K562 (cell line): ENCODE data around the gene HOXA13. TPM values are rescaled to one million over a fixed set of nuclear protein-coding genes. Genes with fewer than 3 reads are reported as not detected.

Source experiments
- ATAC-seq: fragments of 200-7000 bp; cut with Tn5 transposase; 3 replicates; pipeline ENCODE4 v1.9.1; 2020; ENCODE audit warnings: moderate library complexity
- BruUV-seq: library from RNA; stranded (reverse); fragments of 400-500 nt; replicated peaks from 2 replicates; lab custom pipeline; 2021; lab: Mats Ljungman, UMichigan
- CTCF ChIA-PET: fragments of 300-600 bp; formaldehyde crosslinking; extraction: SDS; loops from one replicate; lab custom pipeline; 2021; ENCODE audit warnings: low intra/inter-chr PET ratio; lab: Yijun Ruan, JAX
- POLR2A ChIA-PET: fragments of 300-600, 350-650 bp; sonication (Branson Sonifier 250); formaldehyde crosslinking; extraction: SDS; loops from one replicate; lab custom pipeline; 2021; ENCODE audit warnings: antibody characterized with exemption, inconsistent platforms; lab: Yijun Ruan, JAX
- DNase-seq, 4 experiments: peaks; one replicate each; pipeline versions ENCODE4 v3.0.0 to v3.0.0-alpha.2; 2011 to 2018; ENCODE audit warnings: low spot score in 3 of 4, mixed read lengths in 3 of 4; ENCODE audit errors: extremely low read depth in 1 of 4
- FAIRE-seq: peaks from 2 replicates; lab custom pipeline; 2011; peaks lifted over from hg19 to GRCh38; lab: Jason Lieb, UNC
- H2AFZ ChIP-seq: 2 replicates; pipeline ENCODE4 v1.6.0; 2011; ENCODE audit warnings: low read depth, low read length, control low read depth, inconsistent platforms
- H3K27ac ChIP-seq: fragments of 200-600 bp; 3 replicates; pipeline ENCODE4 v1.8.0; 2011; ENCODE audit warnings: low read depth, mild to moderate bottlenecking, control low read depth, inconsistent platforms, low read length, moderate library complexity, mixed read lengths; ENCODE audit errors: extremely low read depth
- H3K27me3 ChIP-seq, 2 experiments: fragments of 300-600 bp in 1 of 2; 2 replicates in 1 of 2; 3 replicates in 1 of 2; pipeline versions ENCODE4 v1.6.0 to v1.8.0; 2011; ENCODE audit warnings: inconsistent platforms in 2 of 2, low read length in 2 of 2, mild to moderate bottlenecking in 1 of 2, mixed read lengths in 1 of 2, moderate library complexity in 1 of 2; ENCODE audit not compliant: control insufficient read depth in 2 of 2, insufficient read depth in 2 of 2
- H3K36me3 ChIP-seq: fragments of 300-600 bp; 3 replicates; pipeline ENCODE4 v1.8.0; 2011; ENCODE audit warnings: mild to moderate bottlenecking, low read length, inconsistent platforms; ENCODE audit not compliant: control insufficient read depth, insufficient read depth
- H3K4me1 ChIP-seq, 2 experiments: fragments of 200-600 bp in 1 of 2; replicated peaks in 1 of 2; 2 replicates in 1 of 2; 3 replicates in 1 of 2; pipeline versions ENCODE4 v1.5.1 to v1.8.0; 2011; ENCODE audit warnings: inconsistent platforms in 2 of 2, low read length in 2 of 2, mild to moderate bottlenecking in 1 of 2, mixed read lengths in 1 of 2, moderate library complexity in 1 of 2; ENCODE audit not compliant: control insufficient read depth in 2 of 2, insufficient read depth in 2 of 2
- H3K4me2 ChIP-seq: 2 replicates; pipeline ENCODE4 v1.6.1; 2011; ENCODE audit warnings: low read length, control low read depth, inconsistent platforms, mixed read lengths; ENCODE audit not compliant: insufficient read depth
- H3K4me3 ChIP-seq: fragments of 200-600 bp; sonication (generic), shearing (Covaris generic); 2 replicates; pipeline ENCODE4 v1.5.1; 2016; ENCODE audit warnings: control low read depth, inconsistent platforms
- H3K79me2 ChIP-seq: fragments of 200-600 bp; 3 replicates; pipeline ENCODE4 v1.8.0; 2011; ENCODE audit warnings: low read length, inconsistent platforms; ENCODE audit not compliant: control insufficient read depth, insufficient read depth
- H3K9ac ChIP-seq, 2 experiments: 2 replicates each; pipeline versions ENCODE4 v1.6.0 to v1.6.1; 2011; ENCODE audit warnings: low read depth in 2 of 2, low read length in 2 of 2, control low read depth in 1 of 2, inconsistent platforms in 1 of 2, mild to moderate bottlenecking in 1 of 2, mixed read lengths in 1 of 2; ENCODE audit not compliant: insufficient read depth in 1 of 2
- H3K9me1 ChIP-seq: one replicate; pipeline ENCODE4 v1.6.0; 2011; ENCODE audit warnings: inconsistent platforms, mild to moderate bottlenecking, low read length, moderate library complexity; ENCODE audit not compliant: control insufficient read depth, insufficient read depth
- H3K9me3 ChIP-seq: replicated peaks from 2 replicates; pipeline ENCODE4 v1.5.1; 2011; ENCODE audit warnings: low read depth, low read length, inconsistent platforms; ENCODE audit not compliant: control insufficient read depth, insufficient read depth
- H4K20me1 ChIP-seq: replicated peaks from 2 replicates; pipeline ENCODE4 v1.6.1; 2011; ENCODE audit warnings: low read length, inconsistent platforms, mixed read lengths; ENCODE audit not compliant: control insufficient read depth, insufficient read depth
- AFF1 ChIP-seq, 2 experiments: fragments of 450-650 bp; IDR thresholded peaks; 2 replicates each; pipeline ENCODE4 v1.6.1; 2018; ENCODE audit warnings: mild to moderate bottlenecking in 2 of 2, low read depth in 1 of 2; ENCODE audit not compliant: partially characterized antibody in 2 of 2
- ARID3B ChIP-seq: fragments of 250-450 bp; sonication (Bioruptor Pico); IDR thresholded peaks from 2 replicates; pipeline ENCODE4 v1.4.0; 2020; ENCODE audit warnings: borderline replicate concordance
- CBX2 ChIP-seq: fragments of 200-600 bp; sonication (generic); IDR thresholded peaks from one replicate; pipeline ENCODE4 v1.6.1; 2012; ENCODE audit warnings: mild to moderate bottlenecking, low read length, inconsistent platforms; ENCODE audit not compliant: insufficient read depth, poor library complexity, severe bottlenecking
- JUNB ChIP-seq: fragments of 450-650 bp; formaldehyde crosslinking; conservative IDR thresholded peaks from 2 replicates; pipeline ENCODE4 v1.4.0; 2020; ENCODE audit warnings: mild to moderate bottlenecking
- LEF1 ChIP-seq: fragments of 450-650 bp; IDR thresholded peaks from 2 replicates; pipeline ENCODE4 v1.6.1; 2016; ENCODE audit warnings: mild to moderate bottlenecking
- MTF1 ChIP-seq: fragments of 250-450 bp; sonication (Bioruptor Pico); IDR thresholded peaks from 2 replicates; pipeline ENCODE4 v1.9.0; 2021; ENCODE audit warnings: moderate library complexity, mild to moderate bottlenecking, inconsistent platforms, borderline replicate concordance
- PHB2 ChIP-seq: fragments of 450-650 bp; IDR thresholded peaks from 2 replicates; pipeline ENCODE4 v1.6.1; 2017; ENCODE audit warnings: low read depth
- SPI1 ChIP-seq: IDR thresholded peaks from 2 replicates; pipeline ENCODE4 v1.6.1; 2011; ENCODE audit warnings: low read depth, low read length, control low read depth, borderline replicate concordance
- TBP ChIP-seq: optimal IDR thresholded peaks from 2 replicates; pipeline ENCODE3; 2011; ENCODE audit warnings: low read depth, low read length, improper control_type of control experiment
- ZNF263 ChIP-seq: sonication (generic); formaldehyde crosslinking; IDR thresholded peaks from 2 replicates; pipeline ENCODE4 v1.8.0; 2022; ENCODE audit warnings: mild to moderate bottlenecking, missing genetic modification reagents, borderline replicate concordance
- ZNF57 ChIP-seq: fragments of 450-650 bp; formaldehyde crosslinking; IDR thresholded peaks from 2 replicates; pipeline ENCODE4 v1.4.0; 2020; ENCODE audit warnings: mild to moderate bottlenecking, moderate library complexity
- WGBS: fragments of 100-300 bp; shearing (Covaris generic); methylation state at CpG from one replicate; pipeline ENCODE4 v1.1.6; 2016; ENCODE audit warnings: low coverage, mixed read lengths; ENCODE audit not compliant: insufficient coverage; ENCODE audit errors: missing lambda C conversion rate; 5-methylcytosine and 5-hydroxymethylcytosine counted together
- in situ Hi-C: fragments of 300-500 bp; cut with MboI; formaldehyde crosslinking; loops from 4 replicates; pipeline ENCODE4 v1.15.0; 2018; ENCODE audit warnings: inconsistent platforms, mixed read lengths
- intact Hi-C: fragments of 100-400 bp; cut with micrococcal nuclease; formaldehyde crosslinking; loops from 2 replicates; pipeline ENCODE4 v1.14.2; 2022
- polyA plus RNA-seq, 8 experiments: library from polyadenylated mRNA; depleted of rRNA in 4 of 8; stranded (reverse) in 5 of 8; unstranded in 3 of 8; fragments of >200 nt; fragmentation: Nextera tagmentation in 2 of 8; fragmentation: Illumina TruSeq in 1 of 8; extraction: Ambion mirVana in 2 of 8; extraction: Trizol in 1 of 8; gene quantifications; 2 replicates each; pipeline versions ENCODE4 v1.2.1 to v1.2.3, GENCODE V29; 2011 to 2014; ENCODE audit warnings: inconsistent platforms in 1 of 8, missing spikeins in 1 of 8
- total RNA-seq, 7 experiments: library from RNA; depleted of rRNA in 6 of 7; stranded (reverse); fragments of >200 nt in 6 of 7; fragmentation: Illumina TruSeq in 2 of 7; extraction: Trizol in 2 of 7; gene quantifications; 2 replicates each; pipeline versions ENCODE4 v1.2.1 to v1.2.3, GENCODE V29; 2011 to 2021; ENCODE audit warnings: low replicate concordance in 1 of 7

Gene HOXA13
- total and polyA plus RNA-seq, 9 of the 15 experiments (the other 6 are each of a cell fraction or from before 2014, with no cell fraction given): not detected

GRCh38 chr7:27178366-27178765 lies 21.5 kb downstream of the HOXA13 start:
- TF ChIP-seq ZNF57 (CRISPR knock-in tag): no peak
- TF ChIP-seq LEF1: no peak
- no peak for TF ChIP-seq ZNF263 (CRISPR knock-in tag)
- no peak for TF ChIP-seq TBP
- TF ChIP-seq AFF1 (IDR thresholded peaks at IDR 0.05; ENCODE audit: low read depth in 1 of 2, partially characterized antibody in 2 of 2): no peak
- TF ChIP-seq JUNB (CRISPR knock-in tag): no peak
- TF ChIP-seq PHB2: no peak
- no peak for TF ChIP-seq SPI1
- TF ChIP-seq CBX2: no peak
- no peak for TF ChIP-seq ARID3B
- TF ChIP-seq MTF1 (CRISPR knock-in tag): no peak
- Histone ChIP-seq H3K4me1 (peaks cover 0 to 11% of the 10 kb centered on the region in 2 experiments; a peak in 1 of 5 replicates), H4K20me1 (no peaks in the 10 kb centered on the region), H3K79me2 (no peaks in the 10 kb centered on the region), H3K9me3 (no peaks in the 10 kb centered on the region; the same call in 1 of the 2 replicates), H3K9me1 (no peaks in the 10 kb centered on the region), H3K9ac (no peak overlapping the region), H3K36me3 (no peaks in the 10 kb centered on the region), H3K27me3 (peaks cover 34 to 74% of the 10 kb centered on the region in 2 experiments), H3K4me3 (no peak overlapping the region), H2AFZ (no peak overlapping the region), H3K27ac (no peak overlapping the region), H3K4me2 (no peak overlapping the region)
- intact Hi-C loops (no loop called here), in situ Hi-C loops (no loop called here)
- ChIA-PET POLR2A (interaction anchor here (0.6 kb wide), 1 partner anchor 15 kb away, joined by 3 read pairs; no protein-coding TSS in a partner anchor), CTCF (interaction anchor here (0.7 kb wide), 1 partner anchor 812 kb away, joined by 6 read pairs; no protein-coding TSS in a partner anchor)
- WGBS: 11% methylated on average over 6 of the region's 6 CpGs
- ATAC-seq: no peak
- no TSS peak for BruUV-seq
- DNase-seq: no peak
- no peak for FAIRE-seq
